GM21390 (cell line): ENCODE results near the gene BARD1.

Source experiments
- ATAC-seq: cut with Tn5 transposase; IDR thresholded peaks from one replicate; pipeline ENCODE4 v1.9.1; 2021; ENCODE audit not compliant: unreplicated experiment

BARD1 gene

GRCh38 chr2:214679736-214680135 lies 129.7 kb downstream of the BARD1 start:
- ATAC-seq = peak; percentile 46

- ATAC-seq = peak; percentile 54
Measured at GRCh38 chr2:214676421-214677089, 132.9 kb downstream of the BARD1 start.
